Nephron progenitor cell (in vitro differentiated cells): ENCODE results near the gene KDM8.
"Not testable (repeated sequence)": the region's sequence is repeated elsewhere in the genome, so short reads cannot be mapped to it uniquely, and the experiment has no call there.

Experiments
- DNase-seq: peaks from one replicate; pipeline ENCODE4 v3.0.0; 2021
- H3K27ac Mint-ChIP-seq: 2 replicates; pipeline ENCODE4 v1.8.0; 2021; ENCODE audit warnings: mild to moderate bottlenecking, moderate library complexity, mixed read lengths
- H3K27me3 Mint-ChIP-seq: 2 replicates; pipeline ENCODE4 v1.8.0; 2021; ENCODE audit warnings: mild to moderate bottlenecking, low read depth, mixed read lengths; ENCODE audit not compliant: poor library complexity
- H3K36me3 Mint-ChIP-seq: 2 replicates; pipeline ENCODE4 v1.8.0; 2021; ENCODE audit warnings: low read depth, mixed read lengths
- H3K4me1 Mint-ChIP-seq: 2 replicates; pipeline ENCODE4 v1.8.0; 2021; ENCODE audit warnings: mixed read lengths
- H3K4me3 Mint-ChIP-seq: 2 replicates; pipeline ENCODE4 v1.8.0; 2021; ENCODE audit warnings: mild to moderate bottlenecking, moderate library complexity, mixed read lengths
- H3K9me3 Mint-ChIP-seq: 2 replicates; pipeline ENCODE4 v1.8.0; 2021; ENCODE audit warnings: mild to moderate bottlenecking, moderate library complexity, mixed read lengths
- CTCF ChIP-seq: fragments of 200-600 bp; sonication (generic); IDR thresholded peaks from 2 replicates; pipeline ENCODE4 v1.5.0; 2021; ENCODE audit warnings: antibody characterized with exemption

The KDM8 gene

GRCh38 chr16:27199235-27199586 is 4.1 kb upstream of the KDM8 start:
- Mint-ChIP-seq H3K27ac (no peak overlapping the region), H3K27me3 (peaks cover 24% of the 10 kb centered on the region), H3K4me1 (peaks cover 16% of the 10 kb centered on the region), H3K4me3 (no peak overlapping the region), H3K36me3 (no peaks in the 10 kb centered on the region), H3K9me3 (peaks cover 16% of the 10 kb centered on the region)
- TF ChIP-seq CTCF: no peak
- no peak for DNase-seq

DNA sequence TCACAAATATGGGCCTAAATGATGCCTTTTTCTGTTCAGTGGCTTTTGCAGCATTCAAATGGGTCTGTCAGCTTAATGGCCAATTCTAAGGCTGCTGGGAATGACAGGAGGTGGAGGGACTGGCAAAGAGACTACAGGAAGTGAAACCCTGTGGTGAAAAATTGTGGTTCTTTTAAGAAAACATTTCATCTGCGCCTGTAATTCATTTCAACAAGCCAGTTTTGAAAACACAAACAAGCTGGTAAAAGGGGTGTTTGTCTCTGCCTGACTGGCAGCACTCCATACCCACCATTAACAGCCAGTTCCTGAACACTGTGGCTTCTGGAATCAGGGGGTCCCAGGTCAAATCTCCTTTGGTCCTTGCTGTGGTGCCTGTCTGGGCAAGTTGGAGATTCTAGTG is 3.6 kb upstream of the KDM8 start:
- TF ChIP-seq CTCF: no peak
- peaks cover 21% of the 10 kb centered on the region for H3K4me1 Mint-ChIP-seq
- H3K27ac Mint-ChIP-seq: no peak overlapping the region
- no peak for DNase-seq
- H3K9me3 Mint-ChIP-seq: peaks cover 11% of the 10 kb centered on the region
- H3K4me3 Mint-ChIP-seq: no peak overlapping the region
- H3K36me3 Mint-ChIP-seq: no peaks in the 10 kb centered on the region
- H3K27me3 Mint-ChIP-seq: peaks cover 21% of the 10 kb centered on the region

GRCh38 chr16:27200914-27201313 is 2.4 kb upstream of the KDM8 start:
- Mint-ChIP-seq H3K4me1 (peaks cover 30% of the 10 kb centered on the region), H3K27me3 (peaks cover 21% of the 10 kb centered on the region)
- not testable (repeated sequence) for H3K27ac Mint-ChIP-seq, DNase-seq, H3K36me3 Mint-ChIP-seq, H3K4me3 Mint-ChIP-seq, H3K9me3 Mint-ChIP-seq

- Mint-ChIP-seq H3K4me3 (peak overlapping the region; percentile 95), H3K4me1 (peaks cover 39% of the 10 kb centered on the region), H3K9me3 (no peaks in the 10 kb centered on the region), H3K27me3 (peaks cover 20% of the 10 kb centered on the region), H3K27ac (peak overlapping the region; percentile 100), H3K36me3 (no peaks in the 10 kb centered on the region)
- no peak for TF ChIP-seq CTCF
- DNase-seq: peak; percentile 91
Observed at GRCh38 chr16:27202923-27203506, 311 bp upstream of the KDM8 start.

DNA sequence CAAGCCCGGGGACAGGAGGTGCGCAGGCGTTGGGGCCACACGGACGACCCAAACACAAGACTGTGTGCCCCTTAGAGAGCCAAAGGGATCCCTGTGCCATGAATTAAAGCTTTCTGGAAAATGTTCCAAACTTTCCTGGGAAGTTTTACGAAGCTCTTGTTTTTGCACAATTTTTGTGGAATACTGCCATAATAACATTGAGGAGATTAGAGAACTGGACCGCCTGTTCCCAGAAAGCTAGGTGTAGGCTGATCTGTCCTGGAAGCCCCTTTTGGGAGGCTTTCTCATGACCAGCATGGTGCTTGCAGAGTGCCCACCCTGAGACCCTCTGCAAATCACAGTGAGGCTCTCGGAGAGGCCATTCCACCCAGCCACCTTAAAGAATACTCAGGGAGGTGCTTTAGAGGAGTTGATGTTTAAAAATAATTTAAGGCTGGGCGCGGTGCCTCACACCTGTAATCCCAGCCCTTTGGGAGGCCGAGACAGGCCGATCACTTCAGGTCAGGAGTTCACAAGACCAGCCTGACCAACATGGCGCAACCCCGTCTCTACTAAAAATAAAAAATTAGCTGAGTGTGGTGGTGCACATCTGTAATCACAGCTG is 1.1 kb downstream of the KDM8 start:
- Mint-ChIP-seq H3K4me1 (peaks cover 43% of the 10 kb centered on the region), H3K27me3 (peaks cover 22% of the 10 kb centered on the region), H3K4me3 (peak overlapping the region; percentile 95), H3K9me3 (no peaks in the 10 kb centered on the region), H3K36me3 (peaks cover 1% of the 10 kb centered on the region), H3K27ac (peak overlapping the region; percentile 100)
- TF ChIP-seq CTCF: no peak
- DNase-seq: no peak

- Mint-ChIP-seq H3K4me3 (no peak overlapping the region), H3K27me3 (peaks cover 22% of the 10 kb centered on the region), H3K27ac (no peak overlapping the region), H3K36me3 (peaks cover 10% of the 10 kb centered on the region), H3K9me3 (no peaks in the 10 kb centered on the region), H3K4me1 (peaks cover 43% of the 10 kb centered on the region)
- DNase-seq: no peak
- TF ChIP-seq CTCF: no peak
Observed at GRCh38 chr16:27205423-27206065, 2.2 kb downstream of the KDM8 start.

DNA sequence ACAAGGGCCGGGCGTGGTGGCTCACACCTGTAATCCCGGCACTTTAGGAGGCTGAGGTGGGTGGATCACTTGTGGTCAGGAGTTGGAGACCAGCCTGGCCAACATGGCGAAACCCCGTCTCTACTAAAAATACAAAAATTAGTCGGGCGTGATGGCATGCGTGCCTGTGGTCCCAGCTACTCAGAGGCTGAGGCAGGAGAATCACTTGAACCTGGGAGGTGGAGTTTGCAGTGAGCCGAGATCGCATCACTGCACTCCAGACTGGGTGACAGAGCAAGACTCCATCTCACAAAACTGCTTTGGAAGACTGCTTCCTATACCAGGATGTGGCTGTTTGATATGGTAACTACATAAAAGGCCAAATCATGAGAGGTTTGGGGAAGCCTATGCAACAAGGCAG is 3.8 kb downstream of the KDM8 start:
- H3K4me1 Mint-ChIP-seq: peaks cover 39% of the 10 kb centered on the region
- H3K4me3 Mint-ChIP-seq: not testable (repeated sequence)
- peaks cover 10% of the 10 kb centered on the region for H3K36me3 Mint-ChIP-seq

More for the DNA sequence above, 3.8 kb downstream of the KDM8 start:
- H3K27me3 Mint-ChIP-seq: peaks cover 22% of the 10 kb centered on the region
- not testable (repeated sequence) for DNase-seq, H3K27ac Mint-ChIP-seq, H3K9me3 Mint-ChIP-seq
